GM12801 (cell line): ENCODE measurements around the gene BTF3.

Source experiments
- TF ChIP-seq, protein P1 (sequence below): IDR thresholded peaks from one replicate; pipeline ENCODE4 v1.5.1; 2011; ENCODE audit warnings: control low read depth; ENCODE audit not compliant: insufficient read length; ENCODE audit errors: extremely low read depth

The BTF3 gene

DNA sequence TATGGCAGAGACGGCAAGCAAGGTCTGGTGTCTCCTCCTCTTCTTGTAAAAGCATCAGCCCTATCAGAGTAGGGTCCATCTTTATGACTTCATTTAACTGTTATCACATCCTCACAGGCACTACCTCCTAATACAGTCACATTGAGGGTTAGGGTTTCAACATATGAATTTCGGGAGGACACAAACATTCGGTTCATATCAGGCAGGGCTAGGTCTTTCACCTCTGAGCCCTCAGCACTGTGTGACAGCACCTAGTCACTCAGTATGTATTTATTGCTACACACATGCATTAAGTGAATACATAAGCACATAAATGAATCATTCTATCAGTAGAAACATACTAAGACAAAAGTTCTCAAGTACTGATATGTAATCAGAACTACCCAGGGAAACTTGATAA is 9.4 kb upstream of the BTF3 start:
- TF ChIP-seq, protein P1, sequence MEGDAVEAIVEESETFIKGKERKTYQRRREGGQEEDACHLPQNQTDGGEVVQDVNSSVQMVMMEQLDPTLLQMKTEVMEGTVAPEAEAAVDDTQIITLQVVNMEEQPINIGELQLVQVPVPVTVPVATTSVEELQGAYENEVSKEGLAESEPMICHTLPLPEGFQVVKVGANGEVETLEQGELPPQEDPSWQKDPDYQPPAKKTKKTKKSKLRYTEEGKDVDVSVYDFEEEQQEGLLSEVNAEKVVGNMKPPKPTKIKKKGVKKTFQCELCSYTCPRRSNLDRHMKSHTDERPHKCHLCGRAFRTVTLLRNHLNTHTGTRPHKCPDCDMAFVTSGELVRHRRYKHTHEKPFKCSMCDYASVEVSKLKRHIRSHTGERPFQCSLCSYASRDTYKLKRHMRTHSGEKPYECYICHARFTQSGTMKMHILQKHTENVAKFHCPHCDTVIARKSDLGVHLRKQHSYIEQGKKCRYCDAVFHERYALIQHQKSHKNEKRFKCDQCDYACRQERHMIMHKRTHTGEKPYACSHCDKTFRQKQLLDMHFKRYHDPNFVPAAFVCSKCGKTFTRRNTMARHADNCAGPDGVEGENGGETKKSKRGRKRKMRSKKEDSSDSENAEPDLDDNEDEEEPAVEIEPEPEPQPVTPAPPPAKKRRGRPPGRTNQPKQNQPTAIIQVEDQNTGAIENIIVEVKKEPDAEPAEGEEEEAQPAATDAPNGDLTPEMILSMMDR, result no peak

DNA sequence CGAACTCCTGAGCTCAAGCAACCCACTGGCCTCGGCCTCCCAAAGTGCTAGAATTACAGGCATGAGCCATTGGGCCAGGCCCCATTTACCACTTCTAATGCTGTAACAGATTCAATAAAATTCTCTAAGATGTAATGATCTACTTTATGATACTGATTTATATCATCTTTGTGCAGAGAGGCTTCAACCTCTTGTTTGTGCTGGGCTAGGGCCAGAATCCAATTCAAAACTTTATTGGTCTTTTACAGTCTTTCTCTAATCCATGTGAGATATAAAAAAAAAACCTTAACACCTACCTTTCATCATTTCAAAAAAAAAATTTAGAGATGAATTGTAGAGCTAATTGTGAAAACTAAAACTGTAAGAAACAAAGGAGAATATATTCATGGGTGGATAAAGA is 8.2 kb upstream of the BTF3 start:
- TF ChIP-seq, protein P1, result no peak

DNA sequence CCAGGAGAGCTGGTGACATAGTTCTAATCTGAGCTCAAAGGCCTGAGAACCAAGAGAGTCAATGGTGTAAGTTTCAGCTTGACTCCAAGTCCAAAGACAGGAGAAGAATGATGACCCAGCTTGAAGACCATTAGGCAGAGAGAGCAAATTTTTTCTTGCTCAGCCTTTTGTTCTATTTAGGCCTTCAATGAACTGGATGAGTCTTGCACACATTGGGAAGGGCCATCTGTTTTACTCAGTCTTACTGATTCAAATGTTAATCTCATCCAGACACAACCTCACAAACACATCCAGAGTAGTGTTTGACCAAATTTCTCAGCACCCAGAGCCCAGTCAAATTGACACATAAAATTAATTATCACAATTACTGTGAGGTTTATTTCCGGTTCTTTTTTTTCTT is 7.1 kb upstream of the BTF3 start:
- TF ChIP-seq, protein P1, result no peak

DNA sequence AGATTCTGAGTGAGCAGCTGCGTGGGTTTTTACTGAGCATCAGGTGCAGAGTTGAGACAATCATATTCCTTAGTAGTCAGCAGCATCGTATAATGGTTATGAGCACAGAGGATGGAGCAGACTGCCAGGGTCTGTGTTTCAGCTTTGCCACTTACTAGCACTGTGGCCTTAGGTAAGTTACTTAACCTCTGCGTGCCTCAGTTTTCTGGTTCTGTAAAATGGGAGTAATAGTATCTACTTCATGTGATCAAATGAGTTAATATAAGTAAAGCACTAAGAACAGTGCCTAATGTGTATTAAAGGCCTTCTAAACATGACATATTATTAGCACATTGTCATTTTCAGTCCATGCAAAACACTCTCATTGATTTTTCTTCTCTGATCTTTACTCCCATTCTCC is 4.8 kb upstream of the BTF3 start:
- TF ChIP-seq, protein P1, result no peak

DNA sequence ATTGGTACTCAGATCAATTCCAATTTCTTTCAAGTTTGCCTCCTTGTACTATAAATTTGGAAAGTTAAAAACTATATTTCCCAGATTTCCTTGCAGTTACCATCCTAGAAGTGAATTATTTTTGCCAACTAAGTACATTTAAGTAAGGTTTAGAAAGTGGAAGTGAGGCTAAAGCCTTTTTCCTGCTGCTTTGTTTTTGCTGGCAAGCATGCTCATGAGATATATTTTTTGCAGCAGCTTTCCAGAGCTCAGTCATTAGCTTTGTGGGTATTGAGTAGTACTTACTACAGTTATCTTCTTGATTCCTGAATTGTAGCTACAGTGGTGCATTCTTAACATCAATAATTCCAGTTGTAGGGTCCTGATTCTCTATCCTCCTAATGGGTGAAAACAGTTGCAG is 3.5 kb upstream of the BTF3 start:
- TF ChIP-seq, protein P1, result no peak

DNA sequence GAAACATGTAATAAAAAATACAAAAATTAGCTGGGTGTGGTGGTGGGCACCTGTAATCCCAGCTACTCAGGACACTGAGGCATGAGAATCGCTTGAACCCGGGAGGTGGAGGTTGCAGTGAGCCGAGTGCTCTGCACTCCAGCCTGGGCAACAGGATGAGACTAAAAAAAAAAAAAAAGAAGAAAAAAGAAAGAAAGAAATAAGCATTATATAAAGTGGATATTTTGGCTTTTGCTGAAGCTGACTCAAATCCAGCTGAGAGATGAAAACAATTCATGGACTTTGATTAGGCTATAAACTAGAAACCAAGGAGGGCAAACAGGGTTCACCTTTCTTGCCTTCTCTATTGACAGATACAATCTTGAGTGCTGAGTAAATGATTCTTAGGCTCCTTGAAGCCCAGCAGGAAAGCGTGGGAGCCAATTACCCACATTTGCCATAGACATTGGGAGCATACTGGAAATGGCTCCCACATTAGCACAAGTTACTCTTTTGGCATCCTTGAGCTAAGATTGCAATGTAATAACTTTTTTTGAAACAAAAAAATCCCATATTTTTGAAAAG is 2.4 kb upstream of the BTF3 start:
- TF ChIP-seq, protein P1, result no peak

DNA sequence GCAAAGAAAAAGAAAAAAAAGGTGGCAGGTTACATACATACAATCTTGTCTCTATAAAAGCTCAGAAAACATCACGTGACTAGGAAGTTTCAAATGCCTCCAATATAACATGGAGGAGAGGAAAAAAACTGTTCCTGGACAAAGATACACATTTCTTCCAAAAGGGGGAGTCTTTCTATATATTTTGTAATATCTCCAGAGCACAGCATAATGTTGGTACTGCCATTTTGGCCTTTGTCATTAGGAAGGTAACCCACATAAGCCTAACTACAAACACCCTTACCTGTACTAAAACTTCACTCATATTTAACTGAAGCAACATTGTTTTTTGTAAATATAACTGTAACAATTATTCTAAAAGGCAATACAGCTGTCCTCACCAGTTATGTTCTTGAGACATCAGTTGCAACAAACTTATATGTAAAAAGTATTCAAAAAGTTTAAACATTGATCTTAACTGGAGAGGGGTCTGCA is 1.2 kb upstream of the BTF3 start:
- TF ChIP-seq, protein P1, result no peak
